ENCODE results near the gene CA5B. TPM values are rescaled to one million over a fixed set of nuclear protein-coding genes. Genes with fewer than 3 reads are reported as not detected.
"Not testable (repeated sequence)": the region's sequence is repeated elsewhere in the genome, so short reads cannot be mapped to it uniquely, and the experiment has no call there.

The CA5B gene
- total and polyA plus RNA-seq, 2 donors (not counting 1 experiment from before 2014, with no cell fraction given) = 17.2 to 25.1 TPM

DNA sequence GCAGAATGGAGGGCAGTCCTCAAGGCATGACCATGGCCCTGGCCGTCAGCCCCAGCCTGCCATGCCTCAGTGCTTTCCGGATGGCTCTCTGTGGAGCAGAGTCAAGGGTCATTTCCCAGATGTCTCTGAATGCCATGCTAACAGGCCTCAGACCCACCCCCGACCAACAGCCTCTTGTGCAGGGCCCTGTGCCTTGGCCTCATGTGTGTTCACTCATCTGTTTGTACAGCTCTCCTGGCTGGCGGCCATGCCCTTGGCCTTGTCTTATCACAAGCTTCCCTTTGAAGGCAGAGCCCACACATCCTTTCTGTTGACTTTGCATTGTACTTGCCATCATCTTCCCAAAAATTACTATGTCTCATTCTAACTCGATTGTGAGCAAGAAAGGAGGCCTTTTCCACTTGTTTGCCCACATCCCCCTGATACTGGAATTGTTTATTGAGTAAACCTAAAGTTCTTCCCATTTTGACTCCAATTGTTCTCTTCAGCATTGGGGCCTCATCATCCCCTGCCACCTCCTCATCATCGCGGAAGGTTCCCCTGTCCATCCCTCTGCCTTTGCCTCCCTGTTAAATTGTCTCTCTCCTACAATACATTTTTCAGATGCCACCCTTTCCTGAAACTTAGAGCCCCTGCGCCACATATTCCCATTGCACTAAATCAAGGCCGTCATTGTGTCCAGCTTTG, 6.3 kb downstream of the CA5B start:
- peaks cover 0 to 6% of the 10 kb centered on the region in 2 experiments for H3K36me3 ChIP-seq (replicated peaks in 1 of 2; ENCODE audit: control extremely low read depth in 1 of 2, control insufficient read depth in 1 of 2, extremely low read depth in 1 of 2, insufficient read depth in 2 of 2, low read length in 1 of 2)
- DNase-seq (no peak), ATAC-seq (ENCODE audit: low read depth) (no peak)
- H3K4me1 Mint-ChIP-seq = peaks cover 40% of the 10 kb centered on the region
- H4K20me1 ChIP-seq (ENCODE audit: control insufficient read depth, insufficient read depth, low read length, poor library complexity, severe bottlenecking) = no peaks in the 10 kb centered on the region
- H3K9me3 Mint-ChIP-seq (ENCODE audit: insufficient read depth) = no peaks in the 10 kb centered on the region
- WGBS (ENCODE audit: insufficient coverage) = 95% methylated on average over 7 of the region's 9 CpGs
- peaks cover 39% of the 10 kb centered on the region for H3K79me2 ChIP-seq (ENCODE audit: control insufficient read depth, insufficient read depth, low read length)
- intact Hi-C loops (cut with micrococcal nuclease) = no loop called here
- H3K4me3 ChIP-seq (ENCODE audit: control extremely low read depth in 1 of 5, extremely low read depth in 1 of 5, insufficient read depth in 1 of 5, low read depth in 2 of 5, low read length in 4 of 5) = no peak overlapping the region
- ChIA-PET CTCF (no interaction called here), POLR2A (no interaction called here)
- no peak overlapping the region for H2AFZ ChIP-seq (ENCODE audit: insufficient read depth, low read depth, low read length, poor library complexity, severe bottlenecking)
- H3K9me3 ChIP-seq (ENCODE audit: control extremely low read depth in 1 of 3, control insufficient read depth in 2 of 3, insufficient read depth in 1 of 3, low read length in 2 of 3) = no peaks in the 10 kb centered on the region
- no peak overlapping the region for H3K4me2 ChIP-seq (replicated peaks; ENCODE audit: low read depth, low read length, poor library complexity, severe bottlenecking)
- no peaks in the 10 kb centered on the region for H3K27me3 Mint-ChIP-seq
- H3K9ac ChIP-seq (ENCODE audit: low read length) = no peak overlapping the region
- H3K4me3 Mint-ChIP-seq = no peak overlapping the region
- H3K27me3 ChIP-seq (replicated peaks in 1 of 4; ENCODE audit: control extremely low read depth in 1 of 4, control insufficient read depth in 3 of 4, insufficient read depth in 4 of 4, low read length in 3 of 4) = no peaks in the 10 kb centered on the region
- H3K27ac ChIP-seq (ENCODE audit: low read length in 2 of 2) = no peak overlapping the region
- TF ChIP-seq, protein P1, sequence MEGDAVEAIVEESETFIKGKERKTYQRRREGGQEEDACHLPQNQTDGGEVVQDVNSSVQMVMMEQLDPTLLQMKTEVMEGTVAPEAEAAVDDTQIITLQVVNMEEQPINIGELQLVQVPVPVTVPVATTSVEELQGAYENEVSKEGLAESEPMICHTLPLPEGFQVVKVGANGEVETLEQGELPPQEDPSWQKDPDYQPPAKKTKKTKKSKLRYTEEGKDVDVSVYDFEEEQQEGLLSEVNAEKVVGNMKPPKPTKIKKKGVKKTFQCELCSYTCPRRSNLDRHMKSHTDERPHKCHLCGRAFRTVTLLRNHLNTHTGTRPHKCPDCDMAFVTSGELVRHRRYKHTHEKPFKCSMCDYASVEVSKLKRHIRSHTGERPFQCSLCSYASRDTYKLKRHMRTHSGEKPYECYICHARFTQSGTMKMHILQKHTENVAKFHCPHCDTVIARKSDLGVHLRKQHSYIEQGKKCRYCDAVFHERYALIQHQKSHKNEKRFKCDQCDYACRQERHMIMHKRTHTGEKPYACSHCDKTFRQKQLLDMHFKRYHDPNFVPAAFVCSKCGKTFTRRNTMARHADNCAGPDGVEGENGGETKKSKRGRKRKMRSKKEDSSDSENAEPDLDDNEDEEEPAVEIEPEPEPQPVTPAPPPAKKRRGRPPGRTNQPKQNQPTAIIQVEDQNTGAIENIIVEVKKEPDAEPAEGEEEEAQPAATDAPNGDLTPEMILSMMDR (IDR thresholded peaks at IDR 0.05) = no peak
- no peak for TF ChIP-seq EZH2 (IDR thresholded peaks at IDR 0.05; ENCODE audit: borderline replicate concordance, insufficient read depth, low read depth, low read length, poor library complexity, severe bottlenecking)
- no peak overlapping the region for H3K27ac Mint-ChIP-seq
- peaks cover 8 to 11% of the 10 kb centered on the region in 2 donors for H3K4me1 ChIP-seq (ENCODE audit: control insufficient read depth in 2 of 2, insufficient read depth in 2 of 2, low read length in 2 of 2)

DNA sequence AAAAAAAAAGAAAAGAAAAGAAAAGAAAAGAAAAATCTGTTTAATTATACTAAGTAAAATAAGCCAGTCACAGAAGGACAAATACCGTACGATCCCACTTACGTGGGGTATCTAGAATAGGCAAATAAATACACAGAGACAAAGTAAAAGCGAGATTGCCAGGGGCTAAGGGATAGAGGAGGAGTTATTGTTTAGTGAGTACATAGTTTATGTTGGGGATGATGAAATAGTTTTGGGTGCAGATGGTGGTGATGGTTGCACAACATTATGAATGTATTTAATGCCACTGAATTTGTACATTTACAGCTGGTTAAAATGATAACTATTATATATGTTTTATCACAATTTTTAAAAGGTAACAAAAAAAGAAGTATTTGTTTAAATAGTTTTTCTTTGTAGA, 7.1 kb downstream of the CA5B start:
- Histone ChIP-seq H3K4me1 (ENCODE audit: control insufficient read depth in 2 of 2, insufficient read depth in 2 of 2, low read length in 2 of 2) (peaks cover 12 to 13% of the 10 kb centered on the region in 2 donors), H3K9ac (ENCODE audit: low read length) (no peak overlapping the region), H3K79me2 (ENCODE audit: control insufficient read depth, insufficient read depth, low read length) (peaks cover 34% of the 10 kb centered on the region), H3K4me2 (replicated peaks; ENCODE audit: low read depth, low read length, poor library complexity, severe bottlenecking) (no peak overlapping the region), H3K27ac (ENCODE audit: low read length in 2 of 2) (no peak overlapping the region), H3K4me3 (ENCODE audit: control extremely low read depth in 1 of 5, extremely low read depth in 1 of 5, insufficient read depth in 1 of 5, low read depth in 2 of 5, low read length in 4 of 5) (no peak overlapping the region), H3K27me3 (replicated peaks in 1 of 4; ENCODE audit: control extremely low read depth in 1 of 4, control insufficient read depth in 3 of 4, insufficient read depth in 4 of 4, low read length in 3 of 4) (no peaks in the 10 kb centered on the region), H3K9me3 (ENCODE audit: control extremely low read depth in 1 of 3, control insufficient read depth in 2 of 3, insufficient read depth in 1 of 3, low read length in 2 of 3) (no peaks in the 10 kb centered on the region), H4K20me1 (ENCODE audit: control insufficient read depth, insufficient read depth, low read length, poor library complexity, severe bottlenecking) (no peaks in the 10 kb centered on the region), H3K36me3 (replicated peaks in 1 of 2; ENCODE audit: control extremely low read depth in 1 of 2, control insufficient read depth in 1 of 2, extremely low read depth in 1 of 2, insufficient read depth in 2 of 2, low read length in 1 of 2) (peaks cover 0 to 6% of the 10 kb centered on the region in 2 experiments), H2AFZ (ENCODE audit: insufficient read depth, low read depth, low read length, poor library complexity, severe bottlenecking) (no peak overlapping the region)
- DNase-seq = no peak
- Mint-ChIP-seq H3K9me3 (ENCODE audit: insufficient read depth) (no peaks in the 10 kb centered on the region), H3K4me1 (peaks cover 40% of the 10 kb centered on the region), H3K4me3 (no peak overlapping the region), H3K27me3 (no peaks in the 10 kb centered on the region), H3K27ac (no peak overlapping the region)
- no peak for TF ChIP-seq EZH2 (IDR thresholded peaks at IDR 0.05; ENCODE audit: borderline replicate concordance, insufficient read depth, low read depth, low read length, poor library complexity, severe bottlenecking)
- TF ChIP-seq, protein P1 (IDR thresholded peaks at IDR 0.05) = no peak
- ChIA-PET CTCF (interaction anchor here (1.4 kb wide), 1 partner anchor 17 kb away, joined by 3 read pairs; no protein-coding TSS in a partner anchor), POLR2A (no interaction called here)
- no CpG with 5 or more reads among the region's 4 CpGs for WGBS (ENCODE audit: insufficient coverage)
- no peak for ATAC-seq (ENCODE audit: low read depth)
- intact Hi-C loops (cut with micrococcal nuclease) = no loop called here

DNA sequence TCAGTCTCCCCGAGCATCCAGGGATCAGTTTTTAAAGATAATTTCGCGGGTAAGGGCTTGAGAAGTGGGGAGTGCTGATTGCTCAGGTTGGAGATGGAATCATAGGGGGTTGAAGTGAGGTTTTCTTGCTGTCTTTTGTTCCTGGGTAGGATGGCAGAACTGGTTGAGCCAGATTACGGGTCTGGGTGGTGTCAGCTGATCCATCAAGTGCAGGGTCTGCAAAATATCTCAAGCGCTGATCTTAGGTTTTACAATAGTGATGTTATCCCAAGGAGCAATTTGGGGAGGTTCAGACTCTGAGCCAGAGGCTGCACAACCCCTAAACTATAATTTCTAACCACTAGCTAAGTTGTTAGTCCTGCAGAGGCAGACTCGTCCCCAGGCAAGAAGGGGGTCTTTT, 8.6 kb downstream of the CA5B start:
- intact Hi-C loops (cut with micrococcal nuclease); H3K9me3 Mint-ChIP-seq (ENCODE audit: insufficient read depth): not testable (repeated sequence)
- 100% methylated on average over 3 of the region's 6 CpGs for WGBS (ENCODE audit: insufficient coverage)

More for the DNA sequence above, 8.6 kb downstream of the CA5B start:
- Mint-ChIP-seq H3K4me1 (peaks cover 49% of the 10 kb centered on the region), H3K27ac (peak overlapping the region; percentile 26)
- H3K27ac ChIP-seq (ENCODE audit: low read length in 2 of 2); ATAC-seq (ENCODE audit: low read depth); H3K4me3 ChIP-seq (ENCODE audit: control extremely low read depth in 1 of 5, extremely low read depth in 1 of 5, insufficient read depth in 1 of 5, low read depth in 2 of 5, low read length in 4 of 5); H3K4me3 Mint-ChIP-seq; POLR2A ChIA-PET; H3K27me3 ChIP-seq (replicated peaks in 1 of 4; ENCODE audit: control extremely low read depth in 1 of 4, control insufficient read depth in 3 of 4, insufficient read depth in 4 of 4, low read length in 3 of 4); H4K20me1 ChIP-seq (ENCODE audit: control insufficient read depth, insufficient read depth, low read length, poor library complexity, severe bottlenecking); H3K4me2 ChIP-seq (replicated peaks; ENCODE audit: low read depth, low read length, poor library complexity, severe bottlenecking); H3K9me3 ChIP-seq (ENCODE audit: control extremely low read depth in 1 of 3, control insufficient read depth in 2 of 3, insufficient read depth in 1 of 3, low read length in 2 of 3); H3K27me3 Mint-ChIP-seq; H3K9ac ChIP-seq (ENCODE audit: low read length); DNase-seq; H3K36me3 ChIP-seq (replicated peaks in 1 of 2; ENCODE audit: control extremely low read depth in 1 of 2, control insufficient read depth in 1 of 2, extremely low read depth in 1 of 2, insufficient read depth in 2 of 2, low read length in 1 of 2); H2AFZ ChIP-seq (ENCODE audit: insufficient read depth, low read depth, low read length, poor library complexity, severe bottlenecking): not testable (repeated sequence)
- CTCF ChIA-PET = interaction anchor here (1.4 kb wide), 1 partner anchor 9 kb away, joined by 4 read pairs; the partner anchor contains the start of gene CA5B
- Histone ChIP-seq H3K79me2 (ENCODE audit: control insufficient read depth, insufficient read depth, low read length) (peaks cover 30% of the 10 kb centered on the region), H3K4me1 (ENCODE audit: control insufficient read depth in 2 of 2, insufficient read depth in 2 of 2, low read length in 2 of 2) (peaks cover 24 to 25% of the 10 kb centered on the region in 2 donors)
